ENCODE results near the gene PLB1. TPM values are rescaled to one million over a fixed set of nuclear protein-coding genes. Genes with fewer than 3 reads are reported as not detected.

The PLB1 gene
- total RNA-seq = under 0.01 and 0.44 TPM in 2 replicates

DNA sequence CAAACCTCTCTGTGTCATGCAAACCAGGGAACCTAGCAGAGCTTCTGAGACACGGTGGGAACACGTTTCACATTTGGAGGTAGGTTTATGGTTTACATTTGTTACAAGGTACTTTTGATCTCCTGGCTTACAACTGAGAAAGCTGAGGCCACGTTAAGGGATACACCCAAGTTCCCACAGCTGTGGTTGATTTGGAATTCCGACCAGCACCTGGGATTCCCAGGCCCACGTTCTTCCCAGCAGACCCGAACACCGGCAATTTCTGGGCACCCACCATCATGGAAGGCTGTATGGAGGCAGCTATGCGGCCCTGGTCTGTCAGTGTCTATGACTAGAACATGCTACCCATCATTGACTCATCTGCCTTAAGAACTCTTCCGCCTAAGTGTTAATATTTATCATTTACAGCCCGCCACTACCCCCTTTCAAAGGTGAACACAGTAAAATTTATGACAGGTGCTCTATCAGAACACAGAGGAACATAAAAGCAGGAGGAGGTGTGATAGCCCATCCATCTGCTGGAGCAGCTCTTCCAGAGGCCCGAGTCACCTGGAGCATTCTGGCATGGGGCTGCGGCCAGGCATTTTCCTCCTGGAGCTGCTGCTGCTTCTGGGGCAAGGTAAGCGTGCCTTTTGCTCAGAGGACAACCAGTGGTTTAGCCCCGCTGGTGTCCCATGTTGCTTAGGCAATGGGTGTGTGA lies at the start of gene PLB1:
TSS of gene PLB1 (plus strand) at position 510 of the 700 bp plus-strand sequence. CDS start at position 565, 55 bp downstream.

Other genes with a start within 250 kb of the PLB1 start
- 32.7 and 83.8 TPM in 2 replicates for gene FOSL2, start 103.2 kb upstream of the PLB1 start, total RNA-seq